Measurements from ENCODE around the gene AAK1. TPM values are rescaled to one million over a fixed set of nuclear protein-coding genes. Genes with fewer than 3 reads are reported as not detected.

AAK1 gene
- total RNA-seq, 1 experiment from 2014 or later = 46.8 TPM

DNA sequence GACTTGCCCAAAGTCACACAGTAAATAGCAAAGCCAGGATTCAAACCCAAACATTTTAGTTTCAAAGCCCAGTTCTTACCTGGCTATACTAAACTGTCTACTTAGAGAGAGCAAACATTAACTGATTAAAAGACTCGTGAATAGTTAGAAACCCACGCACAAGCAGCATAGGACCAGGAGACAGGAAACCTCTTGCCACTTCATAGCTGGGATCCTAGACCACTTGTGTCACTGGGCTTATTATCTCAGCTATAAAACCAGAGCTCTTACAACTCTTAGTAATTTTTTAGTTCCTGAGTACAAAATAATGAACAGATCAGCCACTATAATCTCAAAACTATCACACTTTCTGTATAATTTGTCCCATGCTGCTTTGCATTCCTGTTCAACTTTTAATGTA is 2.4 kb upstream of the AAK1 start:
- TF ChIP-seq EZH2phosphoT487 (IDR thresholded peaks at IDR 0.05; ENCODE audit: borderline replicate concordance, low read length) (no peak), EZH2 (IDR thresholded peaks at IDR 0.05; ENCODE audit: low read length, unreplicated experiment) (no peak)
- TF ChIP-seq, protein P1, sequence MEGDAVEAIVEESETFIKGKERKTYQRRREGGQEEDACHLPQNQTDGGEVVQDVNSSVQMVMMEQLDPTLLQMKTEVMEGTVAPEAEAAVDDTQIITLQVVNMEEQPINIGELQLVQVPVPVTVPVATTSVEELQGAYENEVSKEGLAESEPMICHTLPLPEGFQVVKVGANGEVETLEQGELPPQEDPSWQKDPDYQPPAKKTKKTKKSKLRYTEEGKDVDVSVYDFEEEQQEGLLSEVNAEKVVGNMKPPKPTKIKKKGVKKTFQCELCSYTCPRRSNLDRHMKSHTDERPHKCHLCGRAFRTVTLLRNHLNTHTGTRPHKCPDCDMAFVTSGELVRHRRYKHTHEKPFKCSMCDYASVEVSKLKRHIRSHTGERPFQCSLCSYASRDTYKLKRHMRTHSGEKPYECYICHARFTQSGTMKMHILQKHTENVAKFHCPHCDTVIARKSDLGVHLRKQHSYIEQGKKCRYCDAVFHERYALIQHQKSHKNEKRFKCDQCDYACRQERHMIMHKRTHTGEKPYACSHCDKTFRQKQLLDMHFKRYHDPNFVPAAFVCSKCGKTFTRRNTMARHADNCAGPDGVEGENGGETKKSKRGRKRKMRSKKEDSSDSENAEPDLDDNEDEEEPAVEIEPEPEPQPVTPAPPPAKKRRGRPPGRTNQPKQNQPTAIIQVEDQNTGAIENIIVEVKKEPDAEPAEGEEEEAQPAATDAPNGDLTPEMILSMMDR (conservative IDR thresholded peaks at IDR 0.05; ENCODE audit: low read depth, low read length) = no peak
- BruUV-seq (replicated peaks) = no TSS peak
- Histone ChIP-seq H3F3A (ENCODE audit: low read length, unreplicated experiment) (no peaks in the 10 kb centered on the region), H3K4me2 (ENCODE audit: low read length) (peak overlapping the region; percentile 89; the same call in 1 of the 2 replicates), H3K36me3 (ENCODE audit: low read depth, low read length) (no peaks in the 10 kb centered on the region), H3K9me3 (ENCODE audit: low read length) (no peaks in the 10 kb centered on the region), H3K4me1 (ENCODE audit: insufficient read depth, low read length) (peaks cover 29% of the 10 kb centered on the region), H2AFZ (ENCODE audit: low read length) (no peak overlapping the region), H3K9me2 (replicated peaks; ENCODE audit: low read length) (no peaks in the 10 kb centered on the region), H3K27me3 (ENCODE audit: low read length) (no peaks in the 10 kb centered on the region), H3K4me3 (ENCODE audit: low read length) (no peak overlapping the region), H3K9ac (ENCODE audit: low read length) (no peak overlapping the region), H4K20me1 (ENCODE audit: low read length) (peaks cover 3% of the 10 kb centered on the region; the same call in 1 of the 2 replicates), H3K79me2 (ENCODE audit: low read length) (peaks cover 37% of the 10 kb centered on the region), H3K27ac (ENCODE audit: low read length) (no peak overlapping the region)
- no peak for ATAC-seq
- no peak for DNase-seq
- intact Hi-C loops (cut with micrococcal nuclease) = loop anchor here (2.0 kb wide), 1 partner anchor 79 kb away; no protein-coding TSS in a partner anchor
- CTCF ChIA-PET = no interaction called here
- POLR2A ChIA-PET (ENCODE audit: unreplicated experiment) = no interaction called here

DNA sequence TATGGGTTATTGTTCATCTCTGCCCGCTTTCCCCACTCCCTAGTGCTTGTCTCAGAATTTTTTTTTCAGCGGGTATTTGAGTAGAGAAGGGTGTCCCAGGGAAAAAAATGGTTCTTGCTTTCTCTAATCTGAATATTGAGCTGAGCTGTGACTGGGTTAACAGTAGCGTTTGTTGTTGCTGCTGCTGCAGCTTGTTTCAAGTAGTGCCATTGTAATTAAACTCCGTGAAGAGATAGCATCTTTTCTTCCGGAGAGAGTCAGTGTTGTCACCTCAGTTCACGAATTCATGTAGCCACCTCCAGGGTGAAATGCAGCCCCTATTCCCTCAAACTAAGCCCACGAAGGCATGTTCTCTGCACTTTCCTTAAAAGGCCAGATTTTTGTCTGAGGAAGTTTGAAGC is 1.5 kb upstream of the AAK1 start:
- H3K9ac ChIP-seq (ENCODE audit: low read length) = peak overlapping the region; percentile 93; the same call in 1 of the 2 replicates
- H3K36me3 ChIP-seq (ENCODE audit: low read depth, low read length) = 0 out of 2 replicates have a peak, but pooled peaks cover 3% of the 10 kb centered on the region
- H3K79me2 ChIP-seq (ENCODE audit: low read length) = peaks cover 46% of the 10 kb centered on the region
- H2AFZ ChIP-seq (ENCODE audit: low read length) = peak overlapping the region; percentile 94
- no peaks in the 10 kb centered on the region for H3K9me3 ChIP-seq (ENCODE audit: low read length)
- TF ChIP-seq EZH2phosphoT487 (IDR thresholded peaks at IDR 0.05; ENCODE audit: borderline replicate concordance, low read length) (no peak), EZH2 (IDR thresholded peaks at IDR 0.05; ENCODE audit: low read length, unreplicated experiment) (no peak)
- TF ChIP-seq, protein P1 (conservative IDR thresholded peaks at IDR 0.05; ENCODE audit: low read depth, low read length) = no peak
- peak; percentile 13 for DNase-seq
- H3K27ac ChIP-seq (ENCODE audit: low read length) = no peak overlapping the region
- H3K9me2 ChIP-seq (replicated peaks; ENCODE audit: low read length) = no peaks in the 10 kb centered on the region
- no peak for ATAC-seq
- ChIA-PET CTCF (interaction anchor here (0.6 kb wide), 1 partner anchor 61 kb away, joined by 3 read pairs; no protein-coding TSS in a partner anchor), POLR2A (ENCODE audit: unreplicated experiment) (no interaction called here)
- H3K4me1 ChIP-seq (ENCODE audit: insufficient read depth, low read length) = peaks cover 32% of the 10 kb centered on the region
- no peaks in the 10 kb centered on the region for H3F3A ChIP-seq (ENCODE audit: low read length, unreplicated experiment)
- H3K4me3 ChIP-seq (ENCODE audit: low read length) = peak overlapping the region; percentile 89
- no peaks in the 10 kb centered on the region for H3K27me3 ChIP-seq (ENCODE audit: low read length)
- peak overlapping the region; percentile 89 for H3K4me2 ChIP-seq (ENCODE audit: low read length)
- peaks cover 7% of the 10 kb centered on the region for H4K20me1 ChIP-seq (ENCODE audit: low read length)
- intact Hi-C loops (cut with micrococcal nuclease) = loop anchor here (2.0 kb wide), 1 partner anchor 78 kb away; no protein-coding TSS in a partner anchor
- BruUV-seq (replicated peaks) = no TSS peak

GRCh38 chr2:69644506-69644979 is 1.0 kb upstream of the AAK1 start:
- Histone ChIP-seq H3K9ac (ENCODE audit: low read length) (peak overlapping the region; percentile 93), H3K4me3 (ENCODE audit: low read length) (peak overlapping the region; percentile 89), H3F3A (ENCODE audit: low read length, unreplicated experiment) (no peaks in the 10 kb centered on the region), H3K27ac (ENCODE audit: low read length) (peak overlapping the region; percentile 94), H4K20me1 (ENCODE audit: low read length) (peaks cover 7% of the 10 kb centered on the region), H3K4me2 (ENCODE audit: low read length) (peak overlapping the region; percentile 89), H3K9me3 (ENCODE audit: low read length) (no peaks in the 10 kb centered on the region), H3K9me2 (replicated peaks; ENCODE audit: low read length) (no peaks in the 10 kb centered on the region), H3K36me3 (ENCODE audit: low read depth, low read length) (0 out of 2 replicates have a peak, but pooled peaks cover 3% of the 10 kb centered on the region), H3K4me1 (ENCODE audit: insufficient read depth, low read length) (peaks cover 32% of the 10 kb centered on the region), H3K79me2 (ENCODE audit: low read length) (peaks cover 51% of the 10 kb centered on the region), H3K27me3 (ENCODE audit: low read length) (no peaks in the 10 kb centered on the region), H2AFZ (ENCODE audit: low read length) (peak overlapping the region; percentile 94)
- POLR2A ChIA-PET (ENCODE audit: unreplicated experiment) = no interaction called here
- CTCF ChIA-PET = interaction anchor here (0.6 kb wide), 1 partner anchor 62 kb away, joined by 3 read pairs; no protein-coding TSS in a partner anchor
- no peak for DNase-seq
- TF ChIP-seq, protein P1 (conservative IDR thresholded peaks at IDR 0.05; ENCODE audit: low read depth, low read length) = no peak
- TF ChIP-seq EZH2phosphoT487 (IDR thresholded peaks at IDR 0.05; ENCODE audit: borderline replicate concordance, low read length) (no peak), EZH2 (IDR thresholded peaks at IDR 0.05; ENCODE audit: low read length, unreplicated experiment) (no peak)
- no peak for ATAC-seq
- BruUV-seq (replicated peaks) = no TSS peak
- intact Hi-C loops (cut with micrococcal nuclease) = loop anchor here (1.0 to 5.0 kb wide), 4 partner anchors 33 to 78 kb away; no protein-coding TSS in a partner anchor
